K562 (cell line): ENCODE results near the gene FAM217B. TPM values are rescaled to one million over a fixed set of nuclear protein-coding genes. Genes with fewer than 3 reads are reported as not detected.

ENCODE experiments used
- BHLHE40 ChIP-seq: IDR thresholded peaks from 2 replicates; pipeline ENCODE4 v1.6.1; 2011; ENCODE audit warnings: low read length, improper control_type of control experiment
- CBX3 ChIP-seq, 2 experiments: IDR thresholded peaks; 1 replicate in 1 of 2; 2 replicates in 1 of 2; pipeline ENCODE4 v1.6.1; 2012; ENCODE audit warnings: inconsistent platforms in 2 of 2, low read length in 2 of 2, borderline replicate concordance in 1 of 2, control low read depth in 1 of 2
- CREB3L1 ChIP-seq: fragments of 450-650 bp; IDR thresholded peaks from 2 replicates; pipeline ENCODE4 v1.6.1; 2014; ENCODE audit warnings: low read depth, mild to moderate bottlenecking, moderate library complexity, borderline replicate concordance
- CTCFL ChIP-seq: IDR thresholded peaks from 2 replicates; pipeline ENCODE4 v1.6.1; 2011; ENCODE audit warnings: borderline replicate concordance, low read depth, mild to moderate bottlenecking, moderate library complexity, low read length; ENCODE audit not compliant: insufficient read depth, poor library complexity, severe bottlenecking
- MAX ChIP-seq: sonication (generic); formaldehyde crosslinking; IDR thresholded peaks from 2 replicates; pipeline ENCODE4 v1.9.0; 2022; ENCODE audit warnings: mild to moderate bottlenecking, missing genetic modification reagents
- NCOR1 ChIP-seq: fragments of 450-650 bp; IDR thresholded peaks from 2 replicates; pipeline ENCODE4 v1.6.1; 2016; ENCODE audit warnings: mild to moderate bottlenecking, moderate library complexity
- RBM25 ChIP-seq: fragments of 200-400 bp; formaldehyde crosslinking; IDR thresholded peaks from 2 replicates; pipeline ENCODE4 v1.6.1; 2018; ENCODE audit warnings: low read length, low read depth, moderate library complexity; ENCODE audit not compliant: severe bottlenecking
- RHOXF2B ChIP-seq: fragments of 250-450 bp; sonication (Bioruptor Pico); conservative IDR thresholded peaks from 2 replicates; pipeline ENCODE4 v1.5.1; 2021
- TFAP4 ChIP-seq: sonication (generic); formaldehyde crosslinking; IDR thresholded peaks from 2 replicates; pipeline ENCODE4 v1.8.0; 2022; ENCODE audit warnings: missing genetic modification reagents, mild to moderate bottlenecking, moderate library complexity, borderline replicate concordance
- ZNF561 ChIP-seq: fragments of 450-650 bp; formaldehyde crosslinking; conservative IDR thresholded peaks from 2 replicates; pipeline ENCODE4 v1.4.0; 2020; ENCODE audit warnings: mild to moderate bottlenecking, moderate library complexity
- polyA plus RNA-seq, 8 experiments: library from polyadenylated mRNA; depleted of rRNA in 4 of 8; stranded (reverse) in 5 of 8; unstranded in 3 of 8; fragments of >200 nt; fragmentation: Nextera tagmentation in 2 of 8; fragmentation: Illumina TruSeq in 1 of 8; extraction: Ambion mirVana in 2 of 8; extraction: Trizol in 1 of 8; gene quantifications; 2 replicates each; pipeline versions ENCODE4 v1.2.1 to v1.2.3, GENCODE V29; 2011 to 2014; ENCODE audit warnings: inconsistent platforms in 1 of 8, missing spikeins in 1 of 8
- total RNA-seq, 7 experiments: library from RNA; depleted of rRNA in 6 of 7; stranded (reverse); fragments of >200 nt in 6 of 7; fragmentation: Illumina TruSeq in 2 of 7; extraction: Trizol in 2 of 7; gene quantifications; 2 replicates each; pipeline versions ENCODE4 v1.2.1 to v1.2.3, GENCODE V29; 2011 to 2021; ENCODE audit warnings: low replicate concordance in 1 of 7

Gene FAM217B
- total and polyA plus RNA-seq, 9 of the 15 experiments (the other 6 are each of a cell fraction or from before 2014, with no cell fraction given), result 4.8 to 11.4 (median 6.9) TPM

GRCh38 chr20:59933296-59933848, 6.8 kb upstream of the FAM217B start, which contains the start of gene SYCP2 (continued):
- no peak for TF ChIP-seq ZNF561
- TF ChIP-seq CBX3 (IDR thresholded peaks at IDR 0.05; ENCODE audit: borderline replicate concordance in 1 of 2, low read length in 2 of 2), result peak in 1 of 2 experiments; percentile 59; a peak in 1 of 3 replicates
- no peak for TF ChIP-seq RHOXF2B (CRISPR knock-in tag)
- peak; percentile 79 for TF ChIP-seq MAX (CRISPR knock-in tag)
- TF ChIP-seq CTCFL, result no peak
- no peak for TF ChIP-seq CREB3L1
- 0 out of 2 replicates have a peak, but pooled peaks have one; percentile 32 for TF ChIP-seq TFAP4
- no peak for TF ChIP-seq BHLHE40
- TF ChIP-seq RBM25, result peak; percentile 99
- no peak for TF ChIP-seq NCOR1
